T47D (cell line): ENCODE measurements around the gene PDSS2.

Experiments used
- DNase-seq, 2 experiments: peaks; one replicate each; pipeline versions ENCODE4 v3.0.0 to v3.0.0-alpha.2; 2011 to 2012; ENCODE audit warnings: low read depth in 1 of 2, low spot score in 1 of 2
- JUND ChIP-seq: IDR thresholded peaks from 2 replicates; pipeline ENCODE4 v1.6.1; 2012; ENCODE audit warnings: low read depth
- in situ Hi-C: cut with HindIII; loops from 2 replicates; pipeline ENCODE4 v1.10.0; 2016; ENCODE audit warnings: low sequenced_read_pairs, low pct_unique_long_range_greater_than_20kb

The PDSS2 gene

GRCh38 chr6:107337191-107337741, 122.1 kb downstream of the PDSS2 start:
- in situ Hi-C loops, result no loop called here
- no peak for TF ChIP-seq JUND
- DNase-seq, result no peak

- in situ Hi-C loops, result no loop called here
- TF ChIP-seq JUND, result no peak
- no peak for DNase-seq
Measured at GRCh38 chr6:107334026-107334425, 125.3 kb downstream of the PDSS2 start.

GRCh38 chr6:107333491-107333890, 125.9 kb downstream of the PDSS2 start:
- no peak for TF ChIP-seq JUND
- in situ Hi-C loops, result no loop called here
- DNase-seq, result no peak

DNA sequence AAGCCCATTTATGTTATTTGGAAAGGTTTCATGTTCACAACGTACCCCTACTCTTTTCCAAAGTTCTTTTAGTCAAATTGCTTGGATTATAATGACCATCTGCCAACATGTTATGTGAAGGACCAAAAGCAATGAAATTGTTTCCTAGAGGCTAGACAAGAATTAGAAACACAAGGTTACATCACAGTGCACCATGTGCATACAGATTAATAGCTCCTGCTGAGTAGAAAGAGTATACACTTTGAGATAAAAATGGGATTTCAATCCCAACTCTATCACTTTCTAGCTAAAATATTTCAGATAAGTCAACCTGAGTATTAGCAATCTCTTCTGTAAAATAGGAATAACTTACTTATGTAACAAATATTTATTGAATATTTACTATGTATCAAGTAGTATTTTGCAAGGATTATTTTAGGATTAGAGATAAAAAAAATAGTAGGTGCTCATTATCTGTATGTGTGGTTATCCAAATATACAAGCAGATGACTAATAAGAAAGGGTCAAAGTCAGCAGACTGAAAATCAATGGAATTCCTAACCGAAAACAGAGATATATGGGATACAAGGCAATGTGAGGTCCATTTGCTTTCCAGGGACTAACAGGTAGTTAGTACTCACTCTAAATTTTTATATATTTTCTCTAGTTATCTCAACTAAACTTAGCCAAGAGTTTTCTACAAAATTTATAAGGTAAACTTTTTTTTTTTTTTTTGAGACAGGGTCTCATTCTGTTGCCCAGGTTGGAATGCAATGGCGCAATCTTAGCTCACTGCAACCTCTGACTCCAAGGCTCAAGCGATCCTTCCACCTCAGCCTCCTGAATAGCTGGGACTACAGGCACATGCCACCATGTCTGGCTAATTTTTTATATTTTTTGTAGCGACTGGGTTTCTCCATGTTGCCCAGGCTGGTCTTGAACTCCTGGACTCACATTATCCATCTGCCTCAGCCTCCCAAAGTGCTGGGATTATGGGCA, 127.7 kb downstream of the PDSS2 start:
- TF ChIP-seq JUND, result no peak
- in situ Hi-C loops, result no loop called here
- DNase-seq, result no peak

DNA sequence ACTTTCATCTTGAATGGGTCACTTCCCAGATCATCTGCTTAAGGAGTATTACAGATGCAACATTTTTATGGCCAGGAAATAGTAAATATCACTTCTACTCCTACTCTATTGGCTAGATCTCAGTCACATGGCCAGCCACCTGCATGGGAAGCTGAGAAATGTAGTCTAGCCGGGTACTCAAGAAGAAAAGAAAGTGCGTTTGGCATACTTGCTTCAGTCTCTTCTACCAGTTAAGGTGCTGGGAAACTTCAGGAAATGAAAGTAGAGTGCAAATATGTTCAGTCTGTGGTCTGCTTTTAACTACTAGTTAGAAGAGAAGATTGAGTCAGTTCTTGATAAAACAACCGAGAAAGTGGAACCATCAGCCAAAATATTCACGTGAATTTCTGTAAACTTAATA, 129.2 kb downstream of the PDSS2 start:
- TF ChIP-seq JUND, result no peak
- peak; percentile 21 to 79 for DNase-seq
- in situ Hi-C loops, result no loop called here

DNA sequence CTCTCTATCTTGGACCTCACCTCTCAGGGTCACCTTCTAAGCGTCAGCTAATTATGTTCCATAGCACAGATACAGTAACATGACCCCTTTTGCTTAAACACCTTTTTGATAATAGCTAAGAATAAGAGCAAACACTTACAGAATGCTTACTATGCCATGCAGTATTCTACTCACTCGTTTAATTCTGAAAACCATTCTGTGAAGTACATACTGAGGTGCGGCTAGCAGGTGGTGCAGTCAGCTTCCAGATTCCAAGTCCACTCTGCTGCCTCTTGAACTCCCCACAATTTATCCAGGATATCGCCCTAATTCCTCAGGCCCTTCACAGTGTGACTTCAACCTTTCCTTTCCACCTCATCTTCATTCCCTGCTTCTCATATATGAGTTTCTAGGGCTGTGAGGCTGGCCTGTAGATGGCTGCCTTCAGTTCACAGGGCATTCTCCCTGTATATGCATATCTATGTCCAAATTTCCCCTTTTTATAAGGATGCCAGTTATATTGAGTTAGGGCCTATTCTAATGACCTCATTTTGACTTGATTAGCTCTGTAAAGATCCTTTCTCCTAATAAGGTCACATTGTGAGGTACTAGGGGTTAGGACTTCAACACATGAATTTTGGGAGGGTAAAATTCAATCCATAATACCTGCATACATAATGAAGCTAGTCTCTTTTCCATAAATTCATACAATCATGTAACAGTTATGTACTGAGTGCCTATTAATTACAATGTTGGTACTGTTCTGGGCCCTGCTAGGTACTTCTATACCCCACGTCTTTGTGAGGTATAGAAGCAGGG, 130.1 kb downstream of the PDSS2 start:
- in situ Hi-C loops, result no loop called here
- TF ChIP-seq JUND, result no peak
- no peak for DNase-seq

GRCh38 chr6:107328081-107328480, 131.3 kb downstream of the PDSS2 start:
- in situ Hi-C loops, result no loop called here
- no peak for TF ChIP-seq JUND
- no peak for DNase-seq

DNA sequence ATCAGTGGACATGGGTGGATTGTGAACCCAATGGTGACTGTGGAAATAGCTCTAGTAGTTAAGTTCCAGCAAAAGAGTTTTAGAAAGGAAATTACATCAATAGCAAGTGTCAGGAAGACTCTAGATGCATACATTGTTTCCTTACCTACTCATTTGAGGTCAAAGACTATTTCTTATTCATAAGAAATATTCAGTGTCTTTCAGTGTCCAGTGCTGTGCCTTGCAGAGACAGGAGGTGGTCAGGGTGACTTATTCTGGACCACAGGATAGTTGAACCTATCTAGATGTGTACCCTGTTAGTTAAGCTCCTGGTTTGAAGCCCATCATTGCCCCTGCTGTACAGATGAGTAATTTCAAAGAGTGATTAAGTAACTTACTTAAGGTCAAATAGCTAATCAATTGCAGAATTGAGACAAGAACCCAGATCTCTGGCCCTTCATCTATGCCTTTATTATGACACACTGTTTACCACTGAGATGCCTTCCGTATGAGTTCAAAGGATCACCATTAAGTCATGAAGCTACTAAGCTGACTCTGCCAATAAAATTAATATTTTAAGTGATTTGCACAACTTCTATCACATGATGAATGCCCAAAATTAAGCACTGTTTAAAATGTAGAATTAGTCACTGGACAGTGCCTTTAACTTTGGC, 136.1 kb downstream of the PDSS2 start:
- no peak for TF ChIP-seq JUND
- DNase-seq, result no peak
- in situ Hi-C loops, result no loop called here

GRCh38 chr6:107321793-107322192, 137.6 kb downstream of the PDSS2 start:
- in situ Hi-C loops, result no loop called here
- TF ChIP-seq JUND, result no peak
- DNase-seq, result no peak

DNA sequence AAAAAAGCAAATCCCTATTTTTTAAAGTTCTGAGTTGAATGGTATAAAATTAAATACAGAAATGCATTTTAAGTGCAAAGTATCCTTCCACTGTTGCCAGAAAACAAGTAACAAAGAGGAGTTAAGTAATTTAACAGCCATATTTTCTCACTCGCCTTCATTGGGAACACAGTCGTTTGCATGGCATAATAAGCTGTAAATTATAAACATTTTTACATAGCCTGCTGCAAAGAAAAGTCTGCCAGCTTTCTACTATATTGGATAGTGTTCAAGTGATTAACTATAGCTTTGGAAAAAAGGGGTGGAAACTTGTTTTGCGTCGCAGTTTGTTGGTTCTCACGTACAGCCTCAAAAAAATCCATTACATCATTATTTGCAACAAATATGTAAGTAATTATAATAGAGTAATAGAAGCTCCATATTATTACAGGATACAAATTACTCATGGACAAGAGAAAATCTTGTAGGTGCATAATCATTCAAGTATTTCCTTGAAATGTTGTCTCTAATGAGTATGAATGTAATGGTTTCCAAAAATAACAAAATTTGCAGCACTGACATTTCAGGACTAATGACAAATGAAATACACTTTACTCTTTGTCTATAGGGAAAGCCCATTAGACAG, 139.3 kb downstream of the PDSS2 start:
- in situ Hi-C loops, result no loop called here

DNA sequence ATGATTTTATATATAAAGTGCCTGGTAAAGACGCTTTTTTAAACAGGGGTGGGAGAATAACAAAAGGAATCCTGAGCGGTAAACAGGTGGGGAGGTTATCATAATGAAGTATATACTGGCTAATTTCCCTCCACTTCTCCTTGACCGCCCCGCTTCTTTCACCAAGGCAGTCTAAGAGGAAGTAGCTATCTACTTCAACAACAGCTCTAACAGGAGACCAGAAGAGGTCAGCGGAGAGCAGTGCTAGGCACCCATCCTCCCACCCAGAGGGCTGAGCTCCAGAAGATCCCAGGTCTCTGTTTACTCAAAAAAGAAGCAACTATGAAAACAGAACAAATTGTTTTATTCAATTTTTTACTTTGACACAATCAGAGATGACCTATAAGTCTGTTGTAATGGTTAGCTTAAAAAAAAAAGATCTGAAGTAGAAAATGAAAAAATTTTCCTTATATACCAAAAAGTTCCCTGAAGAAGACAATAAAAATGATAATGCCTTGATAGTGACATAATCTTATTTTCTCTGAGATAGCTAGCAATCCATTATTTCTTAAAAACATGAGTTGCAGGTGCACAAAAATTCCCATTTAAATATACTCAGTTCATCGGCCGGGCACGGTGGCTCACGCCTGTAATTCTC, 141.1 kb downstream of the PDSS2 start:
- in situ Hi-C loops, result no loop called here
- no peak for TF ChIP-seq JUND
- peak; percentile 46 to 60 for DNase-seq

More for the DNA sequence above, 139.3 kb downstream of the PDSS2 start:
- DNase-seq, result no peak
- no peak for TF ChIP-seq JUND
